ENCODE measurements around the gene KBTBD4.

DNA sequence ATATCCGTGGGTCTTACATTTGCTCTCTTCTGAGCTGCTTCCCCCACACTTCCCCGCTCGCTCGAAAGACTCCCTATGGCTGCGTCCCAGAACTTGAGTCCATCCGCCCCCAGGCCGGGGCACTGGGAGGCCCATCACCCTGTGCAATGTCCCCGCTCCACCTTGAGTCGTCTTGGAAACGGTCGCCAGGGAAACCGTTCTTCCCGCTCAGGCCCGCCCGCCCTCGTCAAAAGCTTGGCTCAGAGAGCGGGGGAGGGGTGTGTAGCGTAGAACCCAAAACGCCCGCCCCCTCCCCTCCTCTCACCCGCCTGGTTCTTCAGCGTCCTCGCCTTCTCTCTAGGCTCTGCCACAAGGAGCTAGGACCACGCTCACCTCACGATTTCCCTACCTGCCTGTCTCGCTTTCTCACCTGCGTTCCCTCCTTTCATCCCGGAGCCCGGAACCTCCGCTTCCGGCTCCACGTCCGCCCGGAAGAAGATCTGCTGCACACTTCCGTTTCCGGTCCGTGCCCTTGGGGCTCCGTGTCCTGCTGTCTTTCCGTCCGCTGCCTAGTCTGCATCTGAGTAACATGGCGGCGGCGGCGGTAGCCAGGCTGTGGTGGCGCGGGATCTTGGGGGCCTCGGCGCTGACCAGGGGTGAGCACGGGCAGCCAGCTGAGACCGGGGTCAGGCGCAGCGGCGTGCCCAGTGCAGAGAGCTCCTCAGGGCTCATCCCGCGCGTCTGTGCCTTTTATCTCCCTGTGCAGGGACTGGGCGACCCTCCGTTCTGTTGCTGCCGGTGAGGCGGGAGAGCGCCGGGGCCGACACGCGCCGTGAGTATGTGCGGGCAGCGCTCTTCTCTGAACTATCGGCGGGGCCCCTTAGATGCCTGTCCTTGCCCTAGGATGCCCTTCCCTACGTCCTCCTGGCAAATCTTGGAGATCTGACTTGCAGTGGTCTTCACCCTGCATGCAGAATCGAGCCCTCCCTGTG is at the start of gene KBTBD4, which contains the start of gene NDUFS3:
- TF ChIP-seq, protein P1, sequence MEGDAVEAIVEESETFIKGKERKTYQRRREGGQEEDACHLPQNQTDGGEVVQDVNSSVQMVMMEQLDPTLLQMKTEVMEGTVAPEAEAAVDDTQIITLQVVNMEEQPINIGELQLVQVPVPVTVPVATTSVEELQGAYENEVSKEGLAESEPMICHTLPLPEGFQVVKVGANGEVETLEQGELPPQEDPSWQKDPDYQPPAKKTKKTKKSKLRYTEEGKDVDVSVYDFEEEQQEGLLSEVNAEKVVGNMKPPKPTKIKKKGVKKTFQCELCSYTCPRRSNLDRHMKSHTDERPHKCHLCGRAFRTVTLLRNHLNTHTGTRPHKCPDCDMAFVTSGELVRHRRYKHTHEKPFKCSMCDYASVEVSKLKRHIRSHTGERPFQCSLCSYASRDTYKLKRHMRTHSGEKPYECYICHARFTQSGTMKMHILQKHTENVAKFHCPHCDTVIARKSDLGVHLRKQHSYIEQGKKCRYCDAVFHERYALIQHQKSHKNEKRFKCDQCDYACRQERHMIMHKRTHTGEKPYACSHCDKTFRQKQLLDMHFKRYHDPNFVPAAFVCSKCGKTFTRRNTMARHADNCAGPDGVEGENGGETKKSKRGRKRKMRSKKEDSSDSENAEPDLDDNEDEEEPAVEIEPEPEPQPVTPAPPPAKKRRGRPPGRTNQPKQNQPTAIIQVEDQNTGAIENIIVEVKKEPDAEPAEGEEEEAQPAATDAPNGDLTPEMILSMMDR (IDR thresholded peaks at IDR 0.05), result no peak
- TF ChIP-seq POLR2A (IDR thresholded peaks at IDR 0.05) (peak; percentile 68 to 71), EP300 (IDR thresholded peaks at IDR 0.05) (peak in 1 of 4 donors; percentile 19), POLR2AphosphoS5 (IDR thresholded peaks at IDR 0.05) (peak; percentile 84 to 95 (median 90))

All from sigmoid colon (tissue), 4 donors.